ENCODE measurements around the gene RPH3AL. TPM values are rescaled to one million over a fixed set of nuclear protein-coding genes. Genes with fewer than 3 reads are reported as not detected.

RPH3AL gene
- total RNA-seq, 1 experiment from 2014 or later: 26.0 TPM

- DNase-seq: no peak
- H2AFZ ChIP-seq: no peak overlapping the region
- no peak for TF ChIP-seq CTCF (conservative IDR thresholded peaks at IDR 0.05)
- no peak for TF ChIP-seq EZH2 (IDR thresholded peaks at IDR 0.05; ENCODE audit: low read depth)
- H3K27me3 ChIP-seq (ENCODE audit: insufficient read depth, low read depth): 0 out of 2 replicates have a peak, but pooled peaks cover 4% of the 10 kb centered on the region
- BruUV-seq (replicated peaks): no TSS peak
- no peaks in the 10 kb centered on the region for H3K9me3 ChIP-seq (ENCODE audit: insufficient read depth, low read depth)
- CTCF ChIA-PET: no interaction called here
- no peaks in the 10 kb centered on the region for H4K20me1 ChIP-seq (ENCODE audit: insufficient read depth)
- H3F3A ChIP-seq (ENCODE audit: insufficient read depth, low read depth): no peaks in the 10 kb centered on the region
- no peak overlapping the region for H3K4me2 ChIP-seq
- H3K27ac ChIP-seq: no peak overlapping the region
- intact Hi-C loops (cut with micrococcal nuclease; ENCODE audit: unreplicated experiment): no loop called here
- POLR2A ChIA-PET (ENCODE audit: unreplicated experiment): no interaction called here
- no peaks in the 10 kb centered on the region for H3K4me1 ChIP-seq (replicated peaks; ENCODE audit: insufficient read depth)
- no peaks in the 10 kb centered on the region for H3K36me3 ChIP-seq (ENCODE audit: low read depth)
- no peak overlapping the region for H3K4me3 ChIP-seq
- no peaks in the 10 kb centered on the region for H3K79me2 ChIP-seq (ENCODE audit: low read depth)
- no peaks in the 10 kb centered on the region for H3K9me2 ChIP-seq (ENCODE audit: insufficient read depth)
Measured at GRCh38 chr17:288802-289356, 63.7 kb downstream of the RPH3AL start.

GRCh38 chr17:286571-286970, 66.0 kb downstream of the RPH3AL start:
- TF ChIP-seq EZH2 (IDR thresholded peaks at IDR 0.05; ENCODE audit: low read depth): no peak
- TF ChIP-seq CTCF (conservative IDR thresholded peaks at IDR 0.05): no peak
- Histone ChIP-seq H3K4me1 (replicated peaks; ENCODE audit: insufficient read depth) (no peaks in the 10 kb centered on the region), H4K20me1 (ENCODE audit: insufficient read depth) (no peaks in the 10 kb centered on the region), H3K4me3 (no peak overlapping the region), H3K27ac (no peak overlapping the region), H3K27me3 (ENCODE audit: insufficient read depth, low read depth) (0 out of 2 replicates have a peak, but pooled peaks cover 1% of the 10 kb centered on the region), H3K36me3 (ENCODE audit: low read depth) (no peaks in the 10 kb centered on the region), H3F3A (ENCODE audit: insufficient read depth, low read depth) (no peaks in the 10 kb centered on the region), H3K9me3 (ENCODE audit: insufficient read depth, low read depth) (no peaks in the 10 kb centered on the region), H3K79me2 (ENCODE audit: low read depth) (no peaks in the 10 kb centered on the region), H3K9me2 (ENCODE audit: insufficient read depth) (no peaks in the 10 kb centered on the region), H2AFZ (no peak overlapping the region), H3K4me2 (no peak overlapping the region)
- peak in 1 of 2 experiments; percentile 4 for DNase-seq
- intact Hi-C loops (cut with micrococcal nuclease; ENCODE audit: unreplicated experiment): no loop called here
- CTCF ChIA-PET: no interaction called here
- POLR2A ChIA-PET (ENCODE audit: unreplicated experiment): no interaction called here
- BruUV-seq (replicated peaks): no TSS peak

GRCh38 chr17:285751-286422, 66.7 kb downstream of the RPH3AL start:
- no peak overlapping the region for H2AFZ ChIP-seq
- ChIA-PET CTCF (no interaction called here), POLR2A (ENCODE audit: unreplicated experiment) (no interaction called here)
- BruUV-seq (replicated peaks): no TSS peak
- intact Hi-C loops (cut with micrococcal nuclease; ENCODE audit: unreplicated experiment): no loop called here
- DNase-seq: peak in 1 of 2 experiments; percentile 23
- no peaks in the 10 kb centered on the region for H3K9me3 ChIP-seq (ENCODE audit: insufficient read depth, low read depth)
- TF ChIP-seq EZH2 (IDR thresholded peaks at IDR 0.05; ENCODE audit: low read depth): no peak
- TF ChIP-seq CTCF (conservative IDR thresholded peaks at IDR 0.05): no peak
- no peaks in the 10 kb centered on the region for H4K20me1 ChIP-seq (ENCODE audit: insufficient read depth)
- H3K36me3 ChIP-seq (ENCODE audit: low read depth): no peaks in the 10 kb centered on the region
- H3F3A ChIP-seq (ENCODE audit: insufficient read depth, low read depth): no peaks in the 10 kb centered on the region
- H3K27me3 ChIP-seq (ENCODE audit: insufficient read depth, low read depth): no peaks in the 10 kb centered on the region
- no peak overlapping the region for H3K4me3 ChIP-seq
- H3K4me2 ChIP-seq: no peak overlapping the region
- no peaks in the 10 kb centered on the region for H3K79me2 ChIP-seq (ENCODE audit: low read depth)
- no peak overlapping the region for H3K27ac ChIP-seq
- no peaks in the 10 kb centered on the region for H3K4me1 ChIP-seq (replicated peaks; ENCODE audit: insufficient read depth)
- no peaks in the 10 kb centered on the region for H3K9me2 ChIP-seq (ENCODE audit: insufficient read depth)
